Measurements from ENCODE around the gene TNMD. TPM values are rescaled to one million over a fixed set of nuclear protein-coding genes. Genes with fewer than 3 reads are reported as not detected.

TNMD gene
- total RNA-seq, 4 donors from 2014 or later, result 0.56 TPM; not detected in 3

GRCh38 chrX:100623001-100623400, 38.3 kb downstream of the TNMD start:
- Histone ChIP-seq H3K9me3 (no peaks in the 10 kb centered on the region), H3K27me3 (no peaks in the 10 kb centered on the region), H3K36me3 (no peaks in the 10 kb centered on the region), H3K4me1 (no peaks in the 10 kb centered on the region), H3K27ac (no peak overlapping the region), H3K4me3 (replicated peaks in 1 of 3) (no peak overlapping the region)
- intact Hi-C loops (cut with DNase I), result no loop called here
- WGBS, 2 donors, result 71 to 84% methylated on average over 4 of the region's 4 CpGs
- no peak for DNase-seq
- TF ChIP-seq CTCF (IDR thresholded peaks at IDR 0.05), result no peak
- TF ChIP-seq POLR2A (IDR thresholded peaks at IDR 0.05), result no peak

GRCh38 chrX:100625985-100626491, 41.3 kb downstream of the TNMD start:
- Histone ChIP-seq H3K4me1 (no peaks in the 10 kb centered on the region), H3K4me3 (replicated peaks in 1 of 3) (no peak overlapping the region), H3K36me3 (peaks cover 0 to 6% of the 10 kb centered on the region in 2 donors), H3K27ac (no peak overlapping the region), H3K9me3 (no peaks in the 10 kb centered on the region), H3K27me3 (no peaks in the 10 kb centered on the region)
- DNase-seq, result no peak
- WGBS, 2 donors, result 75 to 83% methylated on average over 5 of the region's 5 CpGs
- TF ChIP-seq CTCF (IDR thresholded peaks at IDR 0.05) (no peak), POLR2A (IDR thresholded peaks at IDR 0.05) (no peak)
- intact Hi-C loops (cut with DNase I), result no loop called here

- DNase-seq, result no peak
- Histone ChIP-seq H3K4me1 (no peaks in the 10 kb centered on the region), H3K9me3 (no peaks in the 10 kb centered on the region), H3K27ac (no peak overlapping the region), H3K4me3 (replicated peaks in 1 of 3) (no peak overlapping the region), H3K27me3 (no peaks in the 10 kb centered on the region), H3K36me3 (peaks cover 0 to 6% of the 10 kb centered on the region in 2 donors)
- no peak for TF ChIP-seq POLR2A (IDR thresholded peaks at IDR 0.05)
- intact Hi-C loops (cut with DNase I), result no loop called here
- WGBS, 2 donors, result 69 to 78% methylated on average over 5 of the region's 5 CpGs
Measured at GRCh38 chrX:100635040-100635439, 50.3 kb downstream of the TNMD start.

- 7 to 26% methylated on average over 5 of the region's 8 CpGs for WGBS, 2 donors
- peak; percentile 1 to 2 for DNase-seq
- H3K27me3 ChIP-seq, result no peaks in the 10 kb centered on the region
Measured at GRCh38 chrX:100635989-100636320, 51.2 kb downstream of the TNMD start.

GRCh38 chrX:100636321-100636991, 51.7 kb downstream of the TNMD start, which contains the start of gene TSPAN6:
TSS of gene TSPAN6 (minus strand) at chrX:100636806. CDS start at chrX:100636694, 112 bp downstream.
- Histone ChIP-seq H3K36me3 (no peaks in the 10 kb centered on the region), H3K27me3 (no peaks in the 10 kb centered on the region), H3K9me3 (no peaks in the 10 kb centered on the region), H3K4me3 (replicated peaks in 1 of 3) (peak within 1 kb of the TSS; percentile 8 to 51 (median 38)), H3K4me1 (no peaks in the 10 kb centered on the region), H3K27ac (peak within 1 kb of the TSS; percentile 1 to 66 (median 66))
- 0 to 1% methylated on average over 12 to 21 of the region's 51 CpGs for WGBS, 2 donors
- peak; percentile 75 to 79 for DNase-seq
- intact Hi-C loops (cut with DNase I), result no loop called here
- TF ChIP-seq POLR2A (IDR thresholded peaks at IDR 0.05), result peak in 1 of 2 donors; percentile 40
- peak in 5 of 6 experiments; percentile 9 to 51 (median 37) for TF ChIP-seq CTCF (IDR thresholded peaks at IDR 0.05)

More at GRCh38 chrX:100635989-100636320, 51.2 kb downstream of the TNMD start:
- Histone ChIP-seq H3K27ac (peak overlapping the region; percentile 1 to 66 (median 66)), H3K4me3 (replicated peaks in 1 of 3) (peak overlapping the region in 2 of 3 donors; percentile 38 to 51), H3K4me1 (no peaks in the 10 kb centered on the region), H3K9me3 (no peaks in the 10 kb centered on the region), H3K36me3 (peaks cover 0 to 2% of the 10 kb centered on the region in 2 donors)
- TF ChIP-seq POLR2A (IDR thresholded peaks at IDR 0.05) (no peak), CTCF (IDR thresholded peaks at IDR 0.05) (no peak)
- intact Hi-C loops (cut with DNase I), result no loop called here

Data from thyroid gland (tissue), 4 donors.